HG03521 (cell line): Measurements from ENCODE around the gene R3HDM2.

Experiments
- ATAC-seq: cut with Tn5 transposase; IDR thresholded peaks from one replicate; pipeline ENCODE4 v1.9.1; 2021; ENCODE audit warnings: mild to moderate bottlenecking, moderate library complexity; ENCODE audit not compliant: unreplicated experiment

Gene R3HDM2

DNA sequence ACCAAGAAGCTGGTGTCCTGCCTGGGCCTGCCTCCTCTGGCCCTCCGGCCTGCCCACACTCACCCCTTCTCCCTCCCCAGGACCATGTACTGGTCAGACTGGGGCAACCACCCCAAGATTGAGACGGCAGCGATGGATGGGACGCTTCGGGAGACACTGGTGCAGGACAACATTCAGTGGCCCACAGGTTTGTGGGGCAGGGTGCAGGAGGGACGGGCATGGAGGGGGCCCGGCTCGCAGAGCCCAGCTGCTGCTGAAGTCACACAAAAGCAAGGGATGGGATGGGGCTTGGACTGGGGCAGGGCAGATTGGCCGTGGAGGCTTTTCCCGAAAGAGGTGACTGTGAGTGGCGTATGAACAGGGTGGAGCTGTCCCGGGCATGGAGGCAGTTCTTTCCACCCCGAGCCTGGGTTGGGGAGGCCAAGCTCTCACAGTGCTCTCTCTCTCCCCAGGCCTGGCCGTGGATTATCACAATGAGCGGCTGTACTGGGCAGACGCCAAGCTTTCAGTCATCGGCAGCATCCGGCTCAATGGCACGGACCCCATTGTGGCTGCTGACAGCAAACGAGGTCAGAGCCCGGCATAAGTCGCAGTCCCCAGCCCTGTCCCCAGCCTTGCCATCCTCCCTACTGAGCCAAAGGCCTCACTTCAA, 222.1 kb downstream of the R3HDM2 start:
- ATAC-seq: no peak

- no peak for ATAC-seq
Observed at GRCh38 chr12:57207731-57208630, 222.9 kb downstream of the R3HDM2 start.

- ATAC-seq: no peak
Observed at GRCh38 chr12:57205931-57206330, 224.9 kb downstream of the R3HDM2 start.

- ATAC-seq: no peak
Observed at GRCh38 chr12:57205186-57205585, 225.7 kb downstream of the R3HDM2 start.

- no peak for ATAC-seq
Observed at GRCh38 chr12:57204454-57204853, 226.4 kb downstream of the R3HDM2 start.

DNA sequence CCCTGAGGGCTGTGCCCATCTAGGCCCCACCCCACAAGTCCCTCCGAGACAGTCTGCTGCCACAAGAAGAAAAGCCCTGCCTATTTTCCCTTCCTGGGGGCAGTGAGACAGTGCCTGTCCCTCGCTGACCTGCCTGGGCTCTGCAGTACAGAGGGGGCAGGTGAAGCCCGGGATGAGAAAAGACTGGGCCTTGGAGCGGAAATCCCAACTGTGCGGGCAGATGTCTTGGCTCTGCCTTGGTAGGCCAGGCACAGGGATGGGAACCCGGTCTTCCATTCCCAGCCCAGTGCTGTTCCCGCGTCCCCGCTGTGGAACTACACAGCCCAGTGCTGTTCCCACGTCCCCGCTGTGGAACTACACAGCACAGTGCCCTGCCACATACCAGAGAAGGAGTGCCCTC, 227.1 kb downstream of the R3HDM2 start:
- ATAC-seq: no peak
